Mesothelial cell of epicardium (in vitro differentiated cells): ENCODE measurements around the gene MAPT. TPM values are rescaled to one million over a fixed set of nuclear protein-coding genes. Genes with fewer than 3 reads are reported as not detected.
"Not testable (repeated sequence)": the region's sequence is repeated elsewhere in the genome, so short reads cannot be mapped to it uniquely, and the experiment has no call there.

Experiments used
- DNase-seq, 2 experiments: peaks; one replicate each; pipeline ENCODE4 v3.0.0; 2021; ENCODE audit warnings: low spot score in 2 of 2; ENCODE audit not compliant: unreplicated experiment in 2 of 2
- H3K27ac Mint-ChIP-seq: 2 replicates; pipeline ENCODE4 v1.8.0; 2021; ENCODE audit warnings: mixed read lengths
- H3K27me3 Mint-ChIP-seq: 2 replicates; pipeline ENCODE4 v1.8.0; 2021; ENCODE audit warnings: low read depth, mixed read lengths
- H3K36me3 Mint-ChIP-seq: 2 replicates; pipeline ENCODE4 v1.8.0; 2021; ENCODE audit warnings: mixed read lengths
- H3K4me1 Mint-ChIP-seq: 2 replicates; pipeline ENCODE4 v1.8.0; 2021; ENCODE audit warnings: mixed read lengths
- H3K4me3 Mint-ChIP-seq: 2 replicates; pipeline ENCODE4 v1.8.0; 2021; ENCODE audit warnings: mild to moderate bottlenecking, moderate library complexity, mixed read lengths
- H3K9me3 Mint-ChIP-seq: 2 replicates; pipeline ENCODE4 v1.8.0; 2021; ENCODE audit warnings: mixed read lengths
- CTCF ChIP-seq: fragments of 200-600 bp; sonication (generic); IDR thresholded peaks from one replicate; pipeline ENCODE4 v1.5.0; 2021; ENCODE audit warnings: antibody characterized with exemption; ENCODE audit not compliant: unreplicated experiment
- total RNA-seq: library from RNA; stranded (reverse); gene quantifications from 3 replicates; pipeline ENCODE4 v1.2.1, GENCODE V29; 2021

MAPT gene
- total RNA-seq, 1 donor from 2014 or later: 2.8 TPM

GRCh38 chr17:45936610-45937009 is 42.3 kb downstream of the MAPT start:
- no peaks in the 10 kb centered on the region for H3K4me1 Mint-ChIP-seq
- no peak overlapping the region for H3K4me3 Mint-ChIP-seq
- H3K9me3 Mint-ChIP-seq: no peaks in the 10 kb centered on the region
- no peak for DNase-seq
- peaks cover 27% of the 10 kb centered on the region for H3K27me3 Mint-ChIP-seq
- H3K36me3 Mint-ChIP-seq: no peaks in the 10 kb centered on the region
- no peak for TF ChIP-seq CTCF
- no peak overlapping the region for H3K27ac Mint-ChIP-seq

GRCh38 chr17:45937186-45937585 is 42.8 kb downstream of the MAPT start:
- H3K27me3 Mint-ChIP-seq: peaks cover 31% of the 10 kb centered on the region
- not testable (repeated sequence) for H3K27ac Mint-ChIP-seq, H3K4me3 Mint-ChIP-seq, H3K9me3 Mint-ChIP-seq, H3K36me3 Mint-ChIP-seq, H3K4me1 Mint-ChIP-seq, DNase-seq

- DNase-seq: no peak
- TF ChIP-seq CTCF: no peak
- Mint-ChIP-seq H3K4me1 (no peaks in the 10 kb centered on the region), H3K4me3 (no peak overlapping the region), H3K36me3 (no peaks in the 10 kb centered on the region), H3K27me3 (peaks cover 47% of the 10 kb centered on the region), H3K27ac (no peak overlapping the region), H3K9me3 (no peaks in the 10 kb centered on the region)
Observed at GRCh38 chr17:45939395-45939794, 45.0 kb downstream of the MAPT start.

GRCh38 chr17:45940293-45940692 is 45.9 kb downstream of the MAPT start:
- Mint-ChIP-seq H3K27ac (no peak overlapping the region), H3K4me3 (no peak overlapping the region), H3K36me3 (no peaks in the 10 kb centered on the region), H3K9me3 (no peaks in the 10 kb centered on the region), H3K27me3 (peaks cover 45% of the 10 kb centered on the region), H3K4me1 (no peaks in the 10 kb centered on the region)
- TF ChIP-seq CTCF: no peak
- no peak for DNase-seq

GRCh38 chr17:45940826-45941225 is 46.5 kb downstream of the MAPT start:
- H3K4me1 Mint-ChIP-seq: no peaks in the 10 kb centered on the region
- no peak overlapping the region for H3K4me3 Mint-ChIP-seq
- H3K27me3 Mint-ChIP-seq: peaks cover 42% of the 10 kb centered on the region
- TF ChIP-seq CTCF: no peak
- no peaks in the 10 kb centered on the region for H3K36me3 Mint-ChIP-seq
- no peak overlapping the region for H3K27ac Mint-ChIP-seq
- DNase-seq: no peak
- H3K9me3 Mint-ChIP-seq: no peaks in the 10 kb centered on the region

GRCh38 chr17:45941395-45941794 is 47.0 kb downstream of the MAPT start:
- H3K27me3 Mint-ChIP-seq: peaks cover 39% of the 10 kb centered on the region
- no peak overlapping the region for H3K4me3 Mint-ChIP-seq
- H3K27ac Mint-ChIP-seq: no peak overlapping the region
- no peaks in the 10 kb centered on the region for H3K9me3 Mint-ChIP-seq
- no peak for DNase-seq
- no peak for TF ChIP-seq CTCF
- H3K4me1 Mint-ChIP-seq: no peaks in the 10 kb centered on the region
- H3K36me3 Mint-ChIP-seq: no peaks in the 10 kb centered on the region
